Cardiac atrium fibroblast (primary cell): ENCODE results near the gene POLR1A. TPM values are rescaled to one million over a fixed set of nuclear protein-coding genes. Genes with fewer than 3 reads are reported as not detected.

ENCODE experiments used
- total RNA-seq: library from RNA; depleted of rRNA; stranded (reverse); fragments of >200 nt; gene quantifications from 2 replicates; pipeline ENCODE4 v1.2.3, GENCODE V29; 2015

POLR1A gene
- 12.5 and 16.5 TPM in 2 replicates for total RNA-seq

DNA sequence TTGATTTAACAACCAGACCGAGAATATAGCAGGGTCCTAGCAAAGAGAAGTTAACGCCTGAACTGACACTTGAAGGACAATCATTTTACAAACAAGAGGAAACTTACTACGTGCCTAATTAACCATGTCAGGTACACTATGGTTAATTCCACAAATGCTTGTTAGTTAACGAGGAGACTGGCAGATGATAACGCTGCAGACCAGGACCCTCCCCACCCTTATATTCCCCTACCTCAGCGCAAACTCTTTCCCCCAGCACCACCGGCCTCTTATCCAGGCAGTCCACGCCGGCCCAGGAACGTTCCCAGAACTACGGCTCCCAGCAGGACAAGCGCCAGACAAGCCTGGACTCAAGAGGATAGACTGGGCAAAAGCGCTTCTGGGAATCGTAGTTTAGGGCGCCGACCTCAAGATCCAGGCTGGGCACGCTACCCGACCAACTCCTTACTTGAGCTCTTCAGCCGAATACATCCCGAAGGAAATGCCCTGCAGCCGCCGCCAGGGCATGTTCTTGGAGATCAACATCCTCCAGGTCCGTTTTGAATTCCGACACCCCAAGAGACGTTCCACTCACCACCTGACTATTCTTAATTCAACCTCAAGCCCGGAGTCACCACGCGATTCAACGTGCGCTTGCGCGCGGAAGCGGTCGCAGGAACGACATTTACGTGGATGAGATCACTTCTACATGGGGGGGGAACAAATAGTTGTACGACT is at the start of gene POLR1A:
TSS of gene POLR1A (minus strand) at position 635 of the 717 bp plus-strand sequence. CDS start at position 525, 110 bp downstream.

GRCh38 chr2:86105969-86106945 is 571 bp upstream of the POLR1A start, which contains the start of gene PTCD3:
Gene PTCD3, plus strand, starts transcription at chr2:86106235. Its CDS starts 13 bp downstream, at chr2:86106248.

Other genes starting within 250 kb of the POLR1A start
- gene ST3GAL5, start 216.9 kb downstream of the POLR1A start, total RNA-seq, result 16.4 and 32.1 TPM in 2 replicates
- 41.1 and 68.6 TPM in 2 replicates for gene PTCD3, start 349 bp upstream of the POLR1A start, total RNA-seq
- gene IMMT, start 89.6 kb upstream of the POLR1A start, total RNA-seq, result 57.2 and 66.8 TPM in 2 replicates
- 6.9 and 32.9 TPM in 2 replicates for gene MRPL35, start 93.6 kb upstream of the POLR1A start, total RNA-seq
- not detected in 2 replicates for gene REEP1, start 231.7 kb upstream of the POLR1A start, total RNA-seq